GM18909 (cell line): ENCODE results near the gene CLEC5A.
"Not testable (repeated sequence)": the region's sequence is repeated elsewhere in the genome, so short reads cannot be mapped to it uniquely, and the experiment has no call there.

Experiments
- ATAC-seq: cut with Tn5 transposase; IDR thresholded peaks from one replicate; pipeline ENCODE4 v1.9.1; 2021; ENCODE audit warnings: mild to moderate bottlenecking; ENCODE audit not compliant: unreplicated experiment, poor library complexity

Gene CLEC5A

GRCh38 chr7:141949911-141950310, 3.1 kb upstream of the CLEC5A start:
- no peak for ATAC-seq

- ATAC-seq = no peak
Observed at GRCh38 chr7:141949451-141949850, 2.7 kb upstream of the CLEC5A start.

DNA sequence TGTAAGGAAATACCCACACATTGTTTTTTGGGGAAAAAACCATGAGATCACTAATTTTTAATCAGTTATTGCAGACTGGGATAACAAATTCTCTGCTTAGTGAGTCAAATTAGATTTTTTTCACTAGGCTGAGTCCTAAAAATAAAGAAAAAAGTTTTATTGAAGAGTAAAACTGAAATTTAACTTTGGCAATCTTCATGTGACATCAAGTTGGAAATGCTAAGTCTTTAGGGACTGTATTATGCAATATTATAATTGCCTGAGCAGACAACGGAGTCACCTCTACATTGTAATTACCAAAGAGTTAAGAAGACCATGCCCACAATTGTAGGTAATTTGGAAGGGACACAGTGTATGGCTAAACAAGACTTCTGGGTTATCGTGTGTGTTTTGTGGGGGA, 2.2 kb upstream of the CLEC5A start:
- ATAC-seq = no peak

- no peak for ATAC-seq
Observed at GRCh38 chr7:141945356-141945755, 1.4 kb downstream of the CLEC5A start.

DNA sequence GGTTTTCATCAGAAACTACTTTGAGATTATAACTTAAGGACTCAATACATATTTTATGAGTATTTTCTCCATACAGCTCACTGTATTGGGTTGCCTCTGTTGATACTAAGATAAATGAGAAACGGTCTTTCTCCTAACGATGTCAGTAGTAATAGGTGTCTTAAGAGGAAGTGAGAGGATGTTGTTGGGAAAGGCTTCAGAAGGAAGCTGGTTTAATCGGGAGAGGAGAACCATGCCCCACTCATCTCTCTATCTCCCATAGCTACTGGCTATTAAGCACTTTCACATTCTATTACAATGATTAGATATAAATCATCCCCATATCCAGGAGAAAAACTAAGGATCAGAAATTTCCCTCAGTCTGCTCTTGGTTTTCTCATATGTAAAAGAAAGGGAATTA, 2.0 kb downstream of the CLEC5A start:
- ATAC-seq = no peak

- no peak for ATAC-seq
Observed at GRCh38 chr7:141943846-141944245, 2.9 kb downstream of the CLEC5A start.

DNA sequence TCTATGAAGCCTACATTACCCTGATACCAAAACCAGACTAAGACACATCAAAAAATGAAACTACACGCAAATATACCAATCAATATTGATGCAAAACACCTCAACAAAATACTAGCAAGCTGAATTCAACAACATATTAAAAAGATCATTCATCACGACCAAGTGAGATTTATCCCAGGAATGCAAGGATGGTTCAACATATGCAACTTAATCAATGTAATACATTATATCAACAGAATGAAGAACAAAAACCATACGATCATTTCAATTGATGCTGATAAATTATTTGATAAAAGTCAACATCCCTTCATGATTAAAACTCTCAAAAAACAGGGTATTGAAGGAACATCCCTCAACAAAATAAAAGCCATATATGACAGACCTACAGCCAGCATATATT, 5.7 kb downstream of the CLEC5A start:
- no peak for ATAC-seq

- no peak for ATAC-seq
Observed at GRCh38 chr7:141930211-141930610, 16.6 kb downstream of the CLEC5A start.

- ATAC-seq = no peak
Observed at GRCh38 chr7:141928845-141929195, 18.0 kb downstream of the CLEC5A start.

- ATAC-seq = no peak
Observed at GRCh38 chr7:141928146-141928844, 18.5 kb downstream of the CLEC5A start.

GRCh38 chr7:141920281-141920680, 26.5 kb downstream of the CLEC5A start:
- no peak for ATAC-seq

- no peak for ATAC-seq
Observed at GRCh38 chr7:141916099-141916498, 30.7 kb downstream of the CLEC5A start, which contains the start of gene OR9A4. Gene OR9A4 (plus strand): TSS chr7:141916399. CDS start chr7:141918876, 2,477 bp downstream.

DNA sequence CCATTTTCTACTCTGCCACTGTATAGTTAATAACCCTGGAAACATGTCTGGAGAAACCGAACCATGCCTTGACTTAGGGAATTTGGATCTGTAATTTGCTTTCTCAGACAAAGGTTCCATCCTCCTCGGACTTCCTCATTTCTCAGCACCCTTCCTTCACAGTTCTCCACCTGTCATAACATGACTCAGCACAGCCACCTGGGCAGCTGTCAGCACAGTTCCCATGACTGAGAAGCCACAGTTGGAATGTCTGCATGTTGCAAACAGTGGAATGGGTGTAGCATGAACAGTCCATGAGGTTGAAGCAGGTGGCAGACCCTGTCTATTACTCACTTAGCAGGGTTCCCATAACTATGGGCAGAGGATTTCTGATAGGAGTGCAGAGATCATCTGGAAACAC, 31.2 kb downstream of the CLEC5A start:
- no peak for ATAC-seq

- no peak for ATAC-seq
Observed at GRCh38 chr7:141911391-141911790, 35.4 kb downstream of the CLEC5A start.

DNA sequence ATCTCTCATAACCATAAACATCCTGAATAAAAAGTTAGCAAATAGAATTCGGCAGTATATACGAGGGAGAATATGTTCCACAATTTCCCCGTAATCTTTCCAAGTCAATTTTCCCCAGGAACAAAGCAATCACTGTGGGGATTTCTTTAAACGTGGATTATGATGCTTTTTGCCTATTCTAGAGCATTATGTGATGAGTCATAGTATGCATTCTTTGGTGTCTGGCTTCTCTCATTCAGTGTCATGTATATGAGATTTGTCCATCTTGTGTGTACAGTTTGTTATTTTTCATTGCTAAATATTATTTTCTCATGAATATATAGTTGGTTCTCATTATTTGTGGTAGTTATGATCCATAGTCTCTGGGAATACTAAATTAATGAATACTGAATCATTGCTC, 40.5 kb downstream of the CLEC5A start:
- ATAC-seq = no peak

DNA sequence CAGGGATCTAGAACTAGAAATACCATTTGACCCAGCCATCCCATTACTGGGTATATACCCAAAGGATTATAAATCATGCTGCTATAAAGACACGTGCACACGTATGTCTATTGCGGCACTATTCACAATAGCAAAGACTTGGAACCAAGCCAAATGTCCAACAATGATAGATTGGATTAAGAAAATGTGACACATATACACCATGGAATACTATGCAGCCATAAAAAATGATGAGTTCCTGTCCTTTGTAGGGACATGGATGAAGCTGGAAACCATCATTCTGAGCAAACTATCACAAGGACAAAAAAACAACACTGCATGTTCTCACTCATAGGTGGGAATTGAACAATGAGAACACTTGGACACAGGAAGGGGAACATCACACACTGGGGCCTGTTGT, 47.4 kb downstream of the CLEC5A start:
- not testable (repeated sequence) for ATAC-seq

DNA sequence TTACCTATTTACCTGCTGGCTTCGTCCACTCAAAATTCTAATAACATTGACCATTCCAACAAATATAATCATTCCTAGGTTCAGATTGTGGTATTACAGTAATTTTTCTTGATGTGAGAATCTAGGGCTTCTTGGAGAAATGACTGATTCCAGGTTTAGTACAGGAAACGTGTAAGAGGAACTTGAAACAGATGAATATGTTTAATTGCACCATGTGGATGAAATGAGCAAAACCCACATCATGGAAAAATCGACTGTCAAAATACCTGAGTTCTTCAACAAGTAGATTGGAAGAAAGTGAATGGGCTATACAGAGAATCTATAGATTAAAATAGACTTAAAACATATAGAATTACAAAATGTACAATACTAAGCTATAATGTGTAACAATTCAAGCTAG, 55.4 kb downstream of the CLEC5A start:
- no peak for ATAC-seq

- ATAC-seq = no peak
Observed at GRCh38 chr7:141889321-141889720, 57.5 kb downstream of the CLEC5A start.

- peak; percentile 82 for ATAC-seq
Observed at GRCh38 chr7:141884539-141885225, 62.1 kb downstream of the CLEC5A start.

GRCh38 chr7:141880960-141881359, 65.8 kb downstream of the CLEC5A start:
- ATAC-seq = no peak

DNA sequence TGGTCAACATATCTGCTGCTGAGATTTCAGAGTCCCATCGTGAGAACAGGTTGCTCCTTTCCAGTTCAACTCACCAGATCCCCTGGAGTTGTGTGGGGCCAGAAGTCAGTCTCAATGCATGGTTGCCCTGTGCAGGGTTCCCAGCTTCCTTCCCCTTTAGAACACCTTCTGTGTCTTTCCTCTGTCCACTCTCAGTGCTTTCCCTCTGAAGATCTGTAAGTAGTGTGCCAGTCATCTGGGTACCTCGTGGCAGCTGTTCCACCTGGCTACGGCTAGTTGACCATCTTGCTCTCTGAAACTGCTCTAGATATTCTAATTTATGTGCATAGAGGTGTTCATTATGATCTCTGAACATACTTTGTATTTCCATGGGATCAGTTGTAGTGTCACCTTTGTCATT, 69.4 kb downstream of the CLEC5A start:
- ATAC-seq = no peak
